ENCODE measurements around the gene ARID5B. TPM values are rescaled to one million over a fixed set of nuclear protein-coding genes. Genes with fewer than 3 reads are reported as not detected.

The ARID5B gene
- total RNA-seq, 1 experiment from 2014 or later = 0.04 TPM

GRCh38 chr10:62005281-62005680, 103.8 kb downstream of the ARID5B start:
- Histone ChIP-seq H3K9me3 (ENCODE audit: control insufficient read depth, low read depth, low read length) (no peaks in the 10 kb centered on the region), H3T11ph (ENCODE audit: low read length) (no peak overlapping the region), H2AK5ac (ENCODE audit: insufficient read length, low read length) (no peak overlapping the region), H3K14ac (ENCODE audit: insufficient read depth, low read length) (no peak overlapping the region), H3K23me2 (ENCODE audit: insufficient read length, low read depth, low read length, poor library complexity, severe bottlenecking) (no peaks in the 10 kb centered on the region), H3K56ac (ENCODE audit: insufficient read length, low read depth, low read length) (no peak overlapping the region), H3K79me2 (ENCODE audit: insufficient read depth, low read length) (no peaks in the 10 kb centered on the region), H2BK15ac (ENCODE audit: low read depth, low read length) (no peak overlapping the region), H2BK5ac (ENCODE audit: insufficient read length, low read length) (no peak overlapping the region), H3K27me3 (ENCODE audit: insufficient read depth, low read length) (no peaks in the 10 kb centered on the region), H3K4ac (ENCODE audit: low read depth, low read length) (no peak overlapping the region), H4K91ac (ENCODE audit: insufficient read length, low read depth, low read length) (no peak overlapping the region), H2BK20ac (ENCODE audit: low read depth, low read length, poor library complexity, severe bottlenecking) (no peak overlapping the region), H3K18ac (ENCODE audit: insufficient read length, low read depth, low read length) (no peak overlapping the region), H3K4me2 (ENCODE audit: insufficient read depth, insufficient read length, low read length) (no peak overlapping the region), H3K23ac (ENCODE audit: insufficient read length, low read depth, low read length) (no peak overlapping the region), H2BK120ac (ENCODE audit: low read depth, low read length, poor library complexity, severe bottlenecking) (no peak overlapping the region), H4K20me1 (ENCODE audit: control insufficient read depth, insufficient read depth, insufficient read length) (no peaks in the 10 kb centered on the region), H4K5ac (ENCODE audit: insufficient read length, low read depth, low read length) (no peak overlapping the region), H3K27ac (ENCODE audit: insufficient read length, low read depth, low read length) (no peak overlapping the region), H3K4me1 (ENCODE audit: insufficient read depth, low read length) (no peaks in the 10 kb centered on the region), H2BK12ac (ENCODE audit: insufficient read length, low read depth, low read length) (no peak overlapping the region), H3K79me1 (ENCODE audit: insufficient read depth, low read depth, low read length, poor library complexity, severe bottlenecking) (no peaks in the 10 kb centered on the region), H3K9ac (ENCODE audit: extremely low read depth, insufficient read length, low read length) (no peak overlapping the region), H2AFZ (ENCODE audit: low read length) (no peak overlapping the region), H4K8ac (replicated peaks; ENCODE audit: insufficient read length, low read depth, low read length) (no peak overlapping the region)
- Mint-ChIP-seq H3K4me3 (no peak overlapping the region), H3K27me3 (ENCODE audit: low read depth) (no peaks in the 10 kb centered on the region; the same call in 1 of the 2 replicates), H3K27ac (no peak overlapping the region), H3K9me3 (no peaks in the 10 kb centered on the region), H3K4me1 (no peaks in the 10 kb centered on the region), H3K36me3 (ENCODE audit: insufficient read depth in 1 of 3, low read depth in 3 of 3) (no peaks in the 10 kb centered on the region)
- DNase-seq = no peak
- WGBS (ENCODE audit: extremely low coverage, insufficient read length, low lambda C conversion rate) = no CpG with 5 or more reads among the region's 2 CpGs
- no peak for TF ChIP-seq CTCF (conservative IDR thresholded peaks at IDR 0.05)
